Omental fat pad (tissue), 4 donors: Measurements from ENCODE around the gene CAPN5. TPM values are rescaled to one million over a fixed set of nuclear protein-coding genes. Genes with fewer than 3 reads are reported as not detected.

Experiments
- ATAC-seq: fragments of 150-250 bp; one replicate; pipeline ENCODE4 v1.9.1; 2016; ENCODE audit warnings: mild to moderate bottlenecking, moderate library complexity; ENCODE audit not compliant: low FRiP score
- DNase-seq: peaks from one replicate; pipeline ENCODE4 v3.0.0-alpha.2; 2019; ENCODE audit warnings: low spot score
- total RNA-seq, 4 donors: library from RNA; depleted of rRNA; stranded (reverse); fragments of >200 nt; gene quantifications; one replicate each; pipeline ENCODE4 v1.1.0, GENCODE V29; 2016
- TF ChIP-seq, protein P1 (sequence below), 3 donors: fragments of 450-650 bp; IDR thresholded peaks; one replicate each; pipeline ENCODE4 v1.5.1; 2016 to 2017; ENCODE audit warnings: antibody characterized with exemption in 3 of 3, mild to moderate bottlenecking in 3 of 3, moderate library complexity in 2 of 3

Gene CAPN5
- total RNA-seq, 4 donors from 2014 or later, result 3.3 to 8.5 (median 4.7) TPM

DNA sequence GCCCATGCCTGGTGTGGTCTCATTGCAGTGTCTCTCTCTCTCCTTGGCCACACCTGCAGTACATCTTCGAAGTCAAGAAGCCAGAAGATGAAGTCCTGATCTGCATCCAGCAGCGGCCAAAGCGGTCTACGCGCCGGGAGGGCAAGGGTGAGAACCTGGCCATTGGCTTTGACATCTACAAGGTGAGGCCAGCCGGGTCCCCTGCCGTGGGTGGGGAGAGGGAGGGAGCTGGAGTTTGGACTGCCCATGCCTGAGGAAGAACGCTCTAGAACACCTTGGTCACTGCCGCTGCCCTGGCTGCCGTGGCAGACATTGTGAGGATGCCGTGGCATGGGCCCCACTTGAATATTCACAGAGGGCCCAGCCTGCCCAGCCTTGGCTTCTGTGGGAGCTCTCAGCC, 52.2 kb downstream of the CAPN5 start:
- TF ChIP-seq, protein P1, sequence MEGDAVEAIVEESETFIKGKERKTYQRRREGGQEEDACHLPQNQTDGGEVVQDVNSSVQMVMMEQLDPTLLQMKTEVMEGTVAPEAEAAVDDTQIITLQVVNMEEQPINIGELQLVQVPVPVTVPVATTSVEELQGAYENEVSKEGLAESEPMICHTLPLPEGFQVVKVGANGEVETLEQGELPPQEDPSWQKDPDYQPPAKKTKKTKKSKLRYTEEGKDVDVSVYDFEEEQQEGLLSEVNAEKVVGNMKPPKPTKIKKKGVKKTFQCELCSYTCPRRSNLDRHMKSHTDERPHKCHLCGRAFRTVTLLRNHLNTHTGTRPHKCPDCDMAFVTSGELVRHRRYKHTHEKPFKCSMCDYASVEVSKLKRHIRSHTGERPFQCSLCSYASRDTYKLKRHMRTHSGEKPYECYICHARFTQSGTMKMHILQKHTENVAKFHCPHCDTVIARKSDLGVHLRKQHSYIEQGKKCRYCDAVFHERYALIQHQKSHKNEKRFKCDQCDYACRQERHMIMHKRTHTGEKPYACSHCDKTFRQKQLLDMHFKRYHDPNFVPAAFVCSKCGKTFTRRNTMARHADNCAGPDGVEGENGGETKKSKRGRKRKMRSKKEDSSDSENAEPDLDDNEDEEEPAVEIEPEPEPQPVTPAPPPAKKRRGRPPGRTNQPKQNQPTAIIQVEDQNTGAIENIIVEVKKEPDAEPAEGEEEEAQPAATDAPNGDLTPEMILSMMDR (IDR thresholded peaks at IDR 0.05), result no peak
- DNase-seq (no peak), ATAC-seq (no peak)

DNA sequence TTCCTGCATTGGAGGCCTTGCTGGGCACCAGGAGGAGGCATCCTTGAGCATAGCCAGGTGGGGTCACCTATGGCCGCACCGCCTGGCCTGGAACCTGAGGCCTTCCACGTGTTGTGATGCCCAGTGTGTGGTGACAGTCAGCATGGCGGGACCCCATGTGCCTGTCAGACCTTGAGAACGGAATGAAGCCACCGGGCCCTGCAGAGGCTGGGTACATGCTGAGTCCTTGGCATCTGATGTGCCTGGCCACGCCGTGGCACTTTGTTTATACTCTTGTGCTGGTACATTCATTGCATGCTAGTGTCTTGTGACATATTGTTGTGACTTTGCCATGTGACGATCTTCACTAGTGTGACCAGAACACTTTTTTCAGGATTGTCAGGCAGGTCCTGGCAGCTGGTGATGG, 52.8 kb downstream of the CAPN5 start:
- ATAC-seq (no peak), DNase-seq (no peak)
- TF ChIP-seq, protein P1 (IDR thresholded peaks at IDR 0.05), result no peak

DNA sequence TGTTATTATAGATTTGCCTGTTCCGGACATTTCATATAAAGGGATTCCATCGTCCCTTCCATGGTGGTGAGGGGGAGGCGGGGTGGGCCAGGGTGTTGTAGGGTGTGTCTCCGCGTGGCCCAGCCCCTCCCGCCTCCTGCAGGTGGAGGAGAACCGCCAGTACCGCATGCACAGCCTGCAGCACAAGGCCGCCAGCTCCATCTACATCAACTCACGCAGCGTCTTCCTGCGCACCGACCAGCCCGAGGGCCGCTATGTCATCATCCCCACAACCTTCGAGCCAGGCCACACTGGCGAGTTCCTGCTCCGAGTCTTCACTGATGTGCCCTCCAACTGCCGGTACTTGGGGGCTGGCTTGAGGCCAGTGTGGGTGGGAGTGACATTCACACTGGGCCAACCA, 53.8 kb downstream of the CAPN5 start:
- TF ChIP-seq, protein P1 (IDR thresholded peaks at IDR 0.05), result no peak
- ATAC-seq, result no peak
- no peak for DNase-seq

DNA sequence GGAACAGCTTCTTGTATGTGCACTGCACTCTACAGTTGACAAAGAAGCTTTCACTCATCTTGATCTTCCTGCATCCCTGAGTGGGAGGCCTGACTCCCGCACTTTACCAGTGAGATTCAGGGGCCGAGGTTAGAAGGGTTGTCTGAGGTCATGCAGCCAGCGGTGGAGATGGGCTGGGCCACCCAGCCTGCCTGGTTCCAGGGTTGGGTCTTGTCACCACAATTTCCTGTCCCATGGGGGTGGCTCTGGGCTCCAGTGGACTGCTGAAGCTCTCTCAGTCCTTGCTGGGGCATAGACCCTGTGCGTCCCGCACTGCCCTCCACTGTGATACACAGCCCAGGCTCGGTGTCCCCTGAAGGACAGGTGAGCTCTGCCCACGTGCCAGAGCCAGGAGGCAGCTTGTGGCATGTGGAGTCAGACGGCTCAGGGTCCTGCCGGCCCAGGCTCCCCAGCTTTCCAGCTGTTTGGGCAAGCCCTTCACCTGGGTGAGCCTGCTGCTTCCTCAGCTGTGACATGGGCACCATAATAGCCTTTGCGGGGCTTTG, 54.4 kb downstream of the CAPN5 start:
- TF ChIP-seq, protein P1 (IDR thresholded peaks at IDR 0.05), result no peak
- ATAC-seq, result no peak
- DNase-seq, result no peak

DNA sequence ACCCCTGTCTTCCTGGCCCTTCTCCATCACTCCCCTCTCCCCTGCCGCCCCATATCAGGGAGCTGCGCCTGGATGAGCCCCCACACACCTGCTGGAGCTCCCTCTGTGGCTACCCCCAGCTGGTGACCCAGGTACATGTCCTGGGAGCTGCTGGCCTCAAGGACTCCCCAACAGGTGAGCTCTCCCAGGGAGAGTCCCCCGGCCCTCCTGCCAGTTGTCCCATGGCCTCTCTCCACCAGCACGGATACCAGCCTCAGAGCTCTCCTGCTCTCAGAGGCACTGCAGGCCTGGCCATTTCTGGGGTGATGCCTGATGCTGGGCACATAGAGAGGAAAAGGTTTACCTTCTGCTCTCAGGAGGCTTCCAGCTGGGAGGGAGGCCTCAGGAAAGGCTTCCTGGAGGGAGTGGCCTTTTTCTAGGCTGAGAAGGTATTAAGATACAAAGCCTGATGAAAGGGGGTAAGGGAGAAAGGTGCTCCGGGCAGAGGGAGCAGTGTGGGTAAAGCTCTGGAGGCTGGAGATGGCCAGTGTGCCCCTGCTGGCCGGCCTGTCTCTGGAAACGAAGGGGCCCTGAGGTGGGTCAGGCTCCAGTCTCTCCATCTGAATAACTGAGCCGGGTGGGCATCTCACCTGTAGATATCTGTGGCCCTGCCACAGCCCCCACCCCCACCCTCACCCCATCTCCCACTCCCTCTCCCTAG, 55.3 kb downstream of the CAPN5 start:
- no peak for DNase-seq
- TF ChIP-seq, protein P1 (IDR thresholded peaks at IDR 0.05), result no peak
- ATAC-seq, result no peak

DNA sequence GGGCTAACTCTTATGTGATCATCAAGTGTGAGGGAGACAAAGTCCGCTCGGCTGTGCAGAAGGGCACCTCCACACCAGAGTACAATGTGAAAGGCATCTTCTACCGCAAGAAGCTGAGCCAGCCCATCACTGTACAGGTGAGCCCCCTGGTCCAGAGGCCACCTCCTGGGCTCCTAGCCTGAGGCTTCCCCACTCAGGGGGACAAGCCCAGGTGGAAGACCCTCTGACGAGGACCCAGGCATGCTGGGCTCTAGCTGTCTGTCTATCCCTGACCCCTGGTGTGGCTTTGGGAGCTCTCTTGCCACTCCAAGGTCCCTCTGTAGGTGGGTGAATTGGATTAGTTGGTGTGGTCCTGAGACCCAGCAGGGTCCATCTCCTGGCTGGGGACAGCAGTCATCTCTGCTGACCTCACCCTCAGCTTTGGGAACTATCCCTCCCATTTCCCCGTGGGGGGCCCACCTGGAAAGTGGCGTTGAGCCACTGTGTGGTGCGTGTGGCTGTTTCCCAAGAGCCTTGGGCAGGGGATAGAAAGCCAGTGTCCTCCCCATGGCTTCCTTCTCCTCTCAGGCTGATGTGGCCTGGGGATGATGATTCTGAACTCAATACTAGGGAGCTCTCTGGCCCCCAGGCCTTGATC, 55.9 kb downstream of the CAPN5 start:
- TF ChIP-seq, protein P1 (IDR thresholded peaks at IDR 0.05), result no peak
- no peak for ATAC-seq
- no peak for DNase-seq

DNA sequence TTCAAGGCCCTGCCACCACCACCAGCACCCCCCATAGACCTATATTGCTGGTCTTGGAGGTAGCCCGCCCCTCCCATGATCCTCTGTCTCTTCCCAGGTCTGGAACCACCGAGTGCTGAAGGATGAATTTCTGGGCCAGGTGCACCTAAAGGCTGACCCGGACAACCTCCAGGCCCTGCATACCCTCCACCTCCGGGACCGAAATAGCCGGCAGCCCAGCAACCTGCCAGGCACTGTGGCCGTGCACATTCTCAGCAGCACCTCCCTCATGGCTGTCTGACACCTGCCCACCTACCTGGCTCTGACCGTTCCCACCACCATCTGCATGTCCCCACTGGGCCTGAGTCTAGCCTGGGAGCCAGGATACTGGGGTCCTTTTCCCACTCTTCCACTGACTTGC, 56.8 kb downstream of the CAPN5 start:
- DNase-seq (no peak), ATAC-seq (no peak)
- TF ChIP-seq, protein P1 (IDR thresholded peaks at IDR 0.05), result no peak
